Small intestine (tissue), 7 donors: ENCODE data around the gene PCBP2. TPM values are rescaled to one million over a fixed set of nuclear protein-coding genes. Genes with fewer than 3 reads are reported as not detected.

ENCODE experiments used
- DNase-seq, 2 donors: peaks; one replicate each; pipeline versions ENCODE4 v3.0.0 to v3.0.0-alpha.2; 2013
- FAIRE-seq: peaks from 2 replicates; lab custom pipeline; 2012; peaks lifted over from hg19 to GRCh38; lab: Jason Lieb, UNC
- H3K27ac ChIP-seq, 3 donors: one replicate each; pipeline ENCODE4 v1.5.1; 2013; ENCODE audit warnings: low read length in 2 of 3, mild to moderate bottlenecking in 2 of 3, control low read depth in 1 of 3, inconsistent platforms in 1 of 3, low read depth in 1 of 3, moderate library complexity in 1 of 3
- H3K27me3 ChIP-seq, 3 donors: one replicate each; pipeline ENCODE4 v1.6.1; 2013; ENCODE audit warnings: low read length in 3 of 3, inconsistent platforms in 1 of 3; ENCODE audit not compliant: control insufficient read depth in 3 of 3, insufficient read depth in 3 of 3
- H3K36me3 ChIP-seq, 3 donors: one replicate each; pipeline ENCODE4 v1.6.1; 2013; ENCODE audit warnings: low read length in 3 of 3, inconsistent platforms in 1 of 3, low read depth in 1 of 3, mild to moderate bottlenecking in 1 of 3, moderate library complexity in 1 of 3; ENCODE audit not compliant: control insufficient read depth in 3 of 3, insufficient read depth in 2 of 3
- H3K4me1 ChIP-seq, 3 donors: one replicate each; pipeline ENCODE4 v1.6.1; 2013; ENCODE audit warnings: low read length in 2 of 3, inconsistent platforms in 1 of 3, low read depth in 1 of 3, mild to moderate bottlenecking in 1 of 3, moderate library complexity in 1 of 3; ENCODE audit not compliant: control insufficient read depth in 3 of 3, insufficient read depth in 2 of 3
- H3K4me3 ChIP-seq, 3 donors: one replicate each; pipeline ENCODE4 v1.5.1; 2013; ENCODE audit warnings: low read length in 3 of 3, control low read depth in 1 of 3, inconsistent platforms in 1 of 3, low read depth in 1 of 3, mild to moderate bottlenecking in 1 of 3, moderate library complexity in 1 of 3
- H3K9me3 ChIP-seq, 2 donors: one replicate each; pipeline ENCODE4 v1.6.1; 2013; ENCODE audit warnings: low read depth in 1 of 2, low read length in 1 of 2; ENCODE audit not compliant: control insufficient read depth in 2 of 2, insufficient read depth in 1 of 2
- WGBS, 3 donors: extraction: QIAGEN DNeasy Blood & Tissue Kit; methylation state at CpG; one replicate each; pipeline ENCODE4 v1.1.7; 2013; 5-methylcytosine and 5-hydroxymethylcytosine counted together
- polyA plus RNA-seq, 4 donors: library from polyadenylated mRNA; stranded (reverse) in 3 of 4; unstranded in 1 of 4; fragments of 200-250 nt in 3 of 4; fragments of 120-200 nt in 1 of 4; gene quantifications; one replicate each; pipeline versions ENCODE4 v1.2.1 to v1.2.3, GENCODE V29; 2013
- donor health status: healthy with polysubstance abuse.
- donor health status: control.
- donor health status: control.
- donor health status: Bipolar disorder and iron deficiency.
- donor health status: healthy.

PCBP2 gene
- polyA plus RNA-seq, 4 donors: 446 to 821 (median 494) TPM

DNA sequence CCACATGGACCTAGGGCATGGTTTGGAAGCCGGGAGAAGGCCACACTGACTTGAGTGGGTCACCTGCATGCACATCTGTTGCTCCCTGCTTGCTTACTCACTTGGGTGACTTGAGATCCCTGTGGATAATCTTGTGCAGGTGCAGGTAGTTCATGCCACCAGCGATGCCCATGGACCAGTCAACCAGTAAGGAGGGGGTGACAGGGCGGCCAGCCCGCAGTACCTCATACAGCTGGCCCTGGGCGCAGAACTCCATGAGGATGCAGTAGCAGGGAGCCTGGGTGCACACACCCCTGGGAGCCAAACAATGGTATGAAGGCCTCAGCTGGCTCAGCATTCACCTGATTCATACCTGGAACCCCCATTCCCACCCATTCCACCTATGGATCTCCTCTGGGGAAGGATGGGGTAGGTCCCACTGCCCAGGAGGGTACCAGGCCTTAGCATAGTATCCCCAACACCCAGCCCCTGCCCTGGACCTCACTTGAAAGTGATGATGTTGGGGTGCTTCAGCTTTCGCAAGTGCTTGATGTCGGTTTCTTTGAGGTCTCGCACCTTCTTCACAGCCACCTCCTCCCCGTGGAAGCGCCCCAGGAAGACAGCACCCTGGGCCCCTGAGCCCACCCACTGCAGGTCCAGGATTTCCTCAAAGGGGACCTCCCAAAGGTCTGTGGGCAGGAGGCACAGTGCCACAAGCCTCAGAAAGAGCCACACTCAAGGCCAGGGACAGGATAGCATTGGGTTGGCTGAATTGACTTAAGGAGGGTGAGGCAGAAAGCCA lies 34.2 kb downstream of the PCBP2 start:
- Histone ChIP-seq H3K4me1 (peaks cover 0 to 15% (median 4%) of the 10 kb centered on the region in 3 donors), H3K27ac (no peak overlapping the region), H3K36me3 (peaks cover 0 to 62% (median 5%) of the 10 kb centered on the region in 3 donors), H3K27me3 (no peaks in the 10 kb centered on the region), H3K4me3 (no peak overlapping the region), H3K9me3 (no peaks in the 10 kb centered on the region)
- no peak for DNase-seq
- no peak for FAIRE-seq
- 93 to 97% (median 94%) methylated on average over 10 of the region's 10 CpGs for WGBS, 3 donors

DNA sequence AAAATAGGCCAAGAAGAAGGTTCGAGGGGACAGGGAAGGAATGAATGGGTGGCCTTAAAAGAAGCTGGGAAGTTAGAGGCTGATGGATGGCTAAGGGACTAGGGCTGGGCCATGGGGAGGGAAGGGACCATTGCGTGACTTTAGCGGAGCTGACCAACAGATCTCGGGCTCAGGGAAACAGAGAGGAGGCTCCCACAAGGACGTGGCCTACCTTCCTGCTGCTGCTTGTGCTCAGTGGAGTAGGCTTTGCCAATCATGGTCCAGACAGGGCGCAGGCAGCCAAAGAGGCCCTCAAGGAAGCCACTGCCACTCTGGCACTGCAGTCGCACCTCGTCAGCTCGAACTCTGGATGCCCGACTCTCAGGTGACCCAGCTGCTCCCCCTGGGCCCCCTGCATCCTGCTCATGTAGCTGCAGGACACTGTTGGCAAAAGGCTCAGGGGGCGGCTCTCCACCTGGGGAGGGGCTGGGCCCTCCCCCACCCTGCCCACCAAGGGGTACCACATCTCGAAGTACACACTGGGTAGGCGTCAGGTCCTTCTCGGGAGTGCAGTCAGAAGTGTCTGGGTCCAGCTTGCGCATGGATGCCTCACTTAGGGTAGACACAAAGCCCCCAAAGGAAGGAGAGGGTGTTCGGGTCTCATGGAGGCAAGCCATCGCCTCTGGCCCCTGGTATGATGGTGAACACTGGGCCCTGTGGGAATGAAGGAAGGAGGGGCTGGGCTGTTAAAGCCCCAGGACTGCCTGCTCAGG lies 35.0 kb downstream of the PCBP2 start:
- H3K27me3 ChIP-seq: no peaks in the 10 kb centered on the region
- 87 to 88% (median 88%) methylated on average over 15 to 17 of the region's 17 CpGs for WGBS, 3 donors
- no peak overlapping the region for H3K4me3 ChIP-seq
- FAIRE-seq: no peak
- H3K4me1 ChIP-seq: peaks cover 0 to 15% (median 4%) of the 10 kb centered on the region in 3 donors
- H3K36me3 ChIP-seq: peaks cover 0 to 54% (median 2%) of the 10 kb centered on the region in 3 donors
- no peak for DNase-seq
- no peak overlapping the region for H3K27ac ChIP-seq
- H3K9me3 ChIP-seq: no peaks in the 10 kb centered on the region

DNA sequence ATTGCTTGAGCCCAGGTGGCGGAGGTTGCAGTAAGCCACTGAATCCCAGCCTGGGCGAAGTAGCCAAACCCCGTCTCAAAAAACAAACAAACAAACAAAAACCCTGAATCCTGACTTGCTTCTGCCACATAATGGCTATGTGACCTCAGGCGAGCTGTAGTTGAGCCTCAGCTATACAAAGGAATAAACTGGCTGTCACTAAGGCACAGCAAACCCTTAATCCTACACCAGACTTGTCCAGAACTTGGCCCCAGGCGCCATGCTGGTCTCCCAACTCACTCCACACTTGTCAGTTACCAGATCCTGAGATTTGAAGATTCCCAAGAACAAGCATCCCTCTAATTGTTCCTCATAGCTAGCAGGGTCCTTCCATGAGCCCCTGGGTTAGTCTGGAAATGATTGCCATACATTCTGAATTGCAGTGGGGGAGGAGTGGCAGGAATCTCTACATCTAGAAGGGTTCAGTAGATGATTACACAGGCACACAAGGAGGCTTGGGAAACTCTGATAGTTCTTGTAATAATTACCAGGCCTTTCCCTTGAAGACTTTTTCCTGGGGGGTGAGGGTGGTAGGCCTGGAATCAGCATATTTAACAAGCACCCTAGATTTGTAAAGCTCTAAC lies 37.5 kb downstream of the PCBP2 start:
- H3K27me3 ChIP-seq: no peaks in the 10 kb centered on the region
- peaks cover 2 to 21% (median 3%) of the 10 kb centered on the region in 3 donors for H3K4me1 ChIP-seq
- DNase-seq: no peak
- H3K9me3 ChIP-seq: no peaks in the 10 kb centered on the region
- H3K27ac ChIP-seq: no peak overlapping the region
- WGBS, 3 donors: 95 to 97% (median 96%) methylated on average over 5 of the region's 5 CpGs
- no peak for FAIRE-seq
- H3K36me3 ChIP-seq: peaks cover 0 to 34% (median 2%) of the 10 kb centered on the region in 3 donors
- H3K4me3 ChIP-seq: no peak overlapping the region

DNA sequence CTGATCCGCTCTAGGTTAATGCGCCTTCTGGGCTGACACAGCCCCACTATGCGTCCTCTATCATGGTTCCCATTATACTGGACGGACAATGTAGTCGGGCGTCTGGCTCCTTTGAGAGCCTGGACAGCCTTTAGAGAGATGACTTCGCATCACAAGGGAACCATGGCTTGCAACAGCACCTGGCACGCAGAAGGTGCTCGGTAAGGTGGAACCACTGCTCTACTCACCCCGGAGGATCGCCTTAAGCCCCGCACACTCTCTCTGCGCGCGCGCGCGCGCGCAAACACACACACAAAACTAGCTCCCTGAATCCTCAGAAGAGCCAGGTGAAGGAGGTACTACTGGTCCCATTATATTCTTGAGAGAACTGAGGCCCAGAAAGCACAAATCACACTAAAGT lies 40.3 kb downstream of the PCBP2 start:
- Histone ChIP-seq H3K36me3 (peaks cover 0 to 9% (median 0%) of the 10 kb centered on the region in 3 donors), H3K4me3 (peak overlapping the region in 1 of 3 donors; percentile 75), H3K27ac (peak overlapping the region in 2 of 3 donors; percentile 26 to 84), H3K9me3 (no peaks in the 10 kb centered on the region), H3K4me1 (peaks cover 2 to 33% (median 3%) of the 10 kb centered on the region in 3 donors), H3K27me3 (no peaks in the 10 kb centered on the region)
- 58 to 81% (median 80%) methylated on average over 20 of the region's 20 CpGs for WGBS, 3 donors
- FAIRE-seq: no peak
- no peak for DNase-seq

DNA sequence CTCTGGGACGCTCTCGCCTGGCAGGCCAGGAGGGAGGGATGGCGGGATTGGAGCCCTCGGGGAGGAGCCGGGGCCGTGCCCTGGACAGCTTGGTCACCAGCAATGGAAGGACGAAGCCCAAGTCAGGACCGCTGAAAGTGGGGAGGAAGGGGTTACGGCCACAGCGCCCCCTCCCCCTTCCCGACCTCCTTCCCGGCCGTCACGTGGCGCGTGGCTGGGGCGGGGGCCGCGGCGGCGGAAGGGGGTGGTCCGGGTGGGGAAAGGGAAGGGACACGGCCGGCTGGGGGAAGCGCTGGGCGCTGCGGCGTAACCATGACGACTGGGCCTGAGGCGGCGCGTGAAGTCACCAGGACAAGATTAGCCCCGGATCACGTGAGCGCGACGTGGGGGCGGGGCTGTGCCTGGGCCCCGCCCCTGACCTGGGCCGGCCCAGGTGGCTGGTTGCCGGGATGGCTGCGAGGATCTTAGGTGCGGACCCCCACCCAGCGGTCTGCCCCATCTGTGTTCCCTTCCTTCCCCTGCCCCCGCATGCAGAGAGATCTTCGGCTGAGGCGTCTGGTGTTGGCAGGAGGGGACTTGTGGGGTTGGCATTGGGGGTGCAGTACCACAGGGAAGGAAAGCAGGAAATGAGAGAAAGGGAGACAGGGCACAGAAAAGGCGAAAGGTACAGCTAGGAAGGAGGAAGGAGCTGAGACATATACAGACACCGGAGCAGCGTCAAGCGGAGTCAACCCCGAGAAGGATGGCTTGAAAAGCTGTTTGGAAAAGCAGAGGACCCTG lies 41.1 kb downstream of the PCBP2 start:
- no peaks in the 10 kb centered on the region for H3K27me3 ChIP-seq
- FAIRE-seq: no peak
- H3K4me1 ChIP-seq: peaks cover 2 to 33% (median 3%) of the 10 kb centered on the region in 3 donors
- H3K9me3 ChIP-seq: no peaks in the 10 kb centered on the region
- WGBS, 3 donors: 1 to 2% (median 1%) methylated on average over 35 to 52 of the region's 52 CpGs
- peak; percentile 88 to 96 for DNase-seq
- peaks cover 0 to 2% (median 0%) of the 10 kb centered on the region in 3 donors for H3K36me3 ChIP-seq
- peak overlapping the region; percentile 25 to 75 (median 58) for H3K4me3 ChIP-seq
- H3K27ac ChIP-seq: peak overlapping the region; percentile 65 to 84 (median 72)

DNA sequence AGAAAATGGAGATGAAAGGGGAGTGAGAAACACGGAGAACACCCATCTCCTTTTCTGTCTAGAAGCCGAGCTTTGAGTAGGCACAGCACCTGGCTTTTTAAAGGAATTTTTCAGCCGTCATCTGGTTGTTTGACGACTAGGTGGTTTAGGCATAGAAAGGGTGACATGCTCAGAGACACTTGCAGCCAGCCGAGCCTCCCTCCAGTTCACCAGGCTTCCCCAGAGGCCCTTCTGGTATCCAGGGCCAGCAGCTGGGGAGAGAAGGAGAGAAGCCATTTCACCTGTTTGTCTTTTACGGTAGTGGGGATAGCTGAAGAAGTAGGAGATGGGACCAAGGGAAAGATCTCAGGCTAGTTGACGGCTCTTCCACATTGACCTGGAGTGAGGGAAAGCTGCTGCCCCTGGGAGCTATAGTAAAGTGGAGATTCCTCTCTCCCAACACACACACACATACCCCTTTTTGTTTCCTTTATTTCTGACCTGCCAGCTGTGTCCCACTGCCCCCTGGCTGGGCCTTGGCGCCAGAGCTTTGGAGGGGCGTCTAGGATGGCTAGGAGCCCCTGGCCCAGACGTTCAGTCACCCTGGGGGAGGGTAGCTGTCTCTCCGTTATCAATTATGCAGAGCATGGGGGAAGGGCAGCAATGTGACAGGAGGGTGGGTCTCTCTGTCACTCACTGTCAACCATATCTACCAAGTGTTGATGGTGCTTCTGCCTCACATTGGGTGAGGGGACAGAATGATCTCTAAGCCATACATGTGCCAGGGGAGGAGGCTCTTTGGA lies 41.9 kb downstream of the PCBP2 start:
- Histone ChIP-seq H3K36me3 (no peaks in the 10 kb centered on the region), H3K4me1 (peaks cover 2 to 37% (median 3%) of the 10 kb centered on the region in 3 donors), H3K27ac (peak overlapping the region; percentile 65 to 84 (median 72)), H3K27me3 (peaks cover 0 to 3% (median 0%) of the 10 kb centered on the region in 3 donors), H3K9me3 (no peaks in the 10 kb centered on the region), H3K4me3 (peak overlapping the region in 2 of 3 donors; percentile 58 to 75)
- FAIRE-seq (no peak), DNase-seq (no peak)
- 28 to 37% (median 32%) methylated on average over 11 of the region's 11 CpGs for WGBS, 3 donors

DNA sequence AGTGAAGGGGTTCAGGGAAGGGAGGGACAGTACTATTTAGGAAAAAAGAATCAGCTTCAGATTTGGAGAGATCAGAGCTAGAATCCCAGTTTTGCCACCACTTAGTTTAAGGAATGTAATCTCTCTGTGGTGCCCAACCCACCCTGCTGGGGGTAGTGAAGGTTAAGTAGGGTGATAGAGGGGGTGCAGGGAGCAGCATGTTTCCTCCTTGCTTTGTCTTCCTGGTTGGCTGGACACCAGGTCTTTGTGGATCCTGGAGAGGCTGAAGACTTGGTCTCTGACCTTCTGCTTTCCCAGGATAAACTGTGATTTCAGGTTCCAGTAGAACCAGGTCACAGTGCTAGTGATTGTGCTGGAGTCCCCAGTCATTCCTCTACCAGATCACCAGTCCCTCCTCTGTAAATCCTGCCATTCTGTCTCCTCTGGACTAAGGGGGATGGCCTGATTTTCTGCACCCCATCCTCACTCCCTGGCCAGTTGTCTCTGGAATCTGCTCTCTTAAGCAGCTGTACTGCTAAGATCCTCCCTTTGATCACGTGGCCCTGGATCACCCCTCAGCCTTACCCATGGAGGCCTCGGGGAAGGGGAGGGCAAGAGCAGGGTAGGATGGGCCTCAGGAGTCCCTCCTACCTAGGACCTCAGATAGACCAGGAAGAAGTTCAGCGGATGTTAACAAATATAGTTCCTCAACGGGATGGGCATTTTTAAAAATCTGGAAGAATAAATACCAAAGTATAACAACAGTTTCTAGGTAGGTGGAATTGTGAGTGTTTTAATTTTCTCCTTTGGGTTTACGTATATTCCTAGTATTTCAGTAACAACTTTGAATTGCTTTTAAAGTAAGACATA lies 44.2 kb downstream of the PCBP2 start:
- Histone ChIP-seq H3K27me3 (peaks cover 0 to 3% (median 0%) of the 10 kb centered on the region in 3 donors), H3K9me3 (no peaks in the 10 kb centered on the region), H3K36me3 (no peaks in the 10 kb centered on the region), H3K4me3 (peak overlapping the region in 1 of 3 donors; percentile 16), H3K4me1 (peaks cover 2 to 48% (median 3%) of the 10 kb centered on the region in 3 donors), H3K27ac (peak overlapping the region in 2 of 3 donors; percentile 25 to 58)
- DNase-seq (peak; percentile 40 to 89), FAIRE-seq (no peak)
- 24 to 48% (median 35%) methylated on average over 5 of the region's 5 CpGs for WGBS, 3 donors
